ENCODE measurements around the gene FGF9. TPM values are rescaled to one million over a fixed set of nuclear protein-coding genes. Genes with fewer than 3 reads are reported as not detected.

FGF9 gene
- total RNA-seq, 1 donor from 2014 or later: under 0.01 TPM

Other genes starting within 250 kb of the FGF9 start
- 110 and 123 TPM in 2 replicates for gene ZDHHC20, start 211.8 kb upstream of the FGF9 start, total RNA-seq
- gene MICU2, start 66.9 kb upstream of the FGF9 start, total RNA-seq: 46.3 and 83.0 TPM in 2 replicates